HCT116 (cell line): ENCODE measurements around the gene GALNT17. TPM values are rescaled to one million over a fixed set of nuclear protein-coding genes. Genes with fewer than 3 reads are reported as not detected.

Experiments
- ATAC-seq: fragments of 200-7000 bp; cut with Tn5 transposase; 2 replicates; pipeline ENCODE4 v1.9.1; 2020; ENCODE audit warnings: mild to moderate bottlenecking, moderate library complexity
- BruUV-seq: library from RNA; stranded (reverse); fragments of 400-500 nt; replicated peaks from 2 replicates; lab custom pipeline; 2021; lab: Mats Ljungman, UMichigan
- CTCF ChIA-PET: fragments of 300-600 bp; sonication (Branson Sonifier 250); formaldehyde crosslinking; loops from one replicate; lab custom pipeline; 2021; ENCODE audit warnings: antibody characterized with exemption; lab: Charles Lee
- POLR2A ChIA-PET: fragments of 300-600, 350-600 bp; sonication (Branson Sonifier 250); formaldehyde crosslinking; loops from one replicate; lab custom pipeline; 2021; ENCODE audit warnings: antibody characterized with exemption; lab: Charles Lee
- RAD21 ChIA-PET, 2 experiments: fragments of 300-600 bp; sonication (Branson Sonifier 250); formaldehyde crosslinking; loops; one replicate each; lab custom pipeline; 2023; ENCODE audit warnings: low total read pairs in 2 of 2; ENCODE audit not compliant: uncharacterized antibody in 2 of 2, unreplicated experiment in 2 of 2, low non-redundant PET in 1 of 2; lab: Charles Lee
- DNase-seq: peaks from one replicate; pipeline ENCODE4 v3.0.0-alpha.2; 2010; ENCODE audit warnings: low read depth, low spot score
- H2AFZ ChIP-seq: fragments of 200-600 bp; shearing (Covaris generic), sonication (generic); 2 replicates; pipeline ENCODE4 v1.6.1; 2017; ENCODE audit warnings: low read depth, mixed run types, mixed read lengths, antibody characterized with exemption, low read length; ENCODE audit not compliant: poor library complexity, severe bottlenecking
- H3K27ac ChIP-seq: 2 replicates; pipeline ENCODE4 v1.5.1; 2012; ENCODE audit warnings: low read depth, low read length
- H3K27me3 ChIP-seq: fragments of 200-600 bp; sonication (generic); 2 replicates; pipeline ENCODE4 v1.6.1; 2016; ENCODE audit warnings: mixed run types, low read length, mixed read lengths; ENCODE audit not compliant: insufficient read depth
- H3K36me3 ChIP-seq, 2 experiments: fragments of 200-500 bp in 1 of 2; fragments of 200-600 bp in 1 of 2; sonication (Bioruptor generic) in 1 of 2; sonication (generic) in 1 of 2; 2 replicates each; pipeline versions ENCODE4 v1.5.1 to v1.6.1; 2014 to 2016; ENCODE audit warnings: low read length in 2 of 2, inconsistent platforms in 1 of 2, mixed read lengths in 1 of 2, mixed run types in 1 of 2; ENCODE audit not compliant: insufficient read depth in 2 of 2, control insufficient read depth in 1 of 2
- H3K4me1 ChIP-seq, 2 experiments: fragments of 200-600 bp in 1 of 2; sonication (generic) in 1 of 2; 2 replicates each; pipeline versions ENCODE4 v1.5.1 to v1.6.1; 2012 to 2017; ENCODE audit warnings: low read length in 2 of 2, inconsistent platforms in 1 of 2, mild to moderate bottlenecking in 1 of 2, mixed read lengths in 1 of 2, mixed run types in 1 of 2, moderate library complexity in 1 of 2; ENCODE audit not compliant: insufficient read depth in 2 of 2, control insufficient read depth in 1 of 2
- H3K4me2 ChIP-seq: fragments of 200-600 bp; sonication (generic); 2 replicates; pipeline ENCODE4 v1.6.1; 2017; ENCODE audit warnings: mixed run types, low read length, mixed read lengths
- H3K4me3 ChIP-seq, 2 experiments: fragments of 200-600 bp in 1 of 2; sonication (generic) in 1 of 2; replicated peaks in 1 of 2; 2 replicates each; pipeline ENCODE4 v1.5.1; 2011 to 2016; ENCODE audit warnings: low read length in 2 of 2, control low read depth in 1 of 2, low read depth in 1 of 2, mild to moderate bottlenecking in 1 of 2, mixed read lengths in 1 of 2, mixed run types in 1 of 2
- H3K79me2 ChIP-seq: fragments of 200-600 bp; sonication (generic); 2 replicates; pipeline ENCODE4 v1.6.1; 2017; ENCODE audit warnings: mild to moderate bottlenecking, mixed run types, low read length, moderate library complexity, mixed read lengths; ENCODE audit not compliant: insufficient read depth
- H3K9ac ChIP-seq: fragments of 200-600 bp; sonication (generic); 2 replicates; pipeline ENCODE4 v1.6.1; 2016; ENCODE audit warnings: low read length, mixed read lengths
- H3K9me2 ChIP-seq: fragments of 200-600 bp; sonication (generic), shearing (Covaris generic); 2 replicates; pipeline ENCODE4 v1.6.1; 2017; ENCODE audit warnings: mixed run types, mild to moderate bottlenecking, moderate library complexity; ENCODE audit not compliant: insufficient read depth
- H3K9me3 ChIP-seq, 2 experiments: fragments of 200-500 bp in 1 of 2; fragments of 200-600 bp in 1 of 2; sonication (Bioruptor generic) in 1 of 2; sonication (generic) in 1 of 2; 2 replicates each; pipeline ENCODE4 v1.6.1; 2014 to 2017; ENCODE audit warnings: low read length in 2 of 2, mixed read lengths in 2 of 2, inconsistent platforms in 1 of 2, low read depth in 1 of 2, mild to moderate bottlenecking in 1 of 2, mixed run types in 1 of 2, moderate library complexity in 1 of 2; ENCODE audit not compliant: control insufficient read depth in 1 of 2, insufficient read depth in 1 of 2
- H4K20me1 ChIP-seq: fragments of 200-600 bp; sonication (generic), shearing (Covaris generic); 2 replicates; pipeline ENCODE4 v1.6.1; 2017; ENCODE audit warnings: mixed run types, mild to moderate bottlenecking, moderate library complexity; ENCODE audit not compliant: insufficient read depth
- ATF3 ChIP-seq: IDR thresholded peaks from 2 replicates; pipeline ENCODE4 v1.6.1; 2012
- CBX3 ChIP-seq: IDR thresholded peaks from 2 replicates; pipeline ENCODE4 v1.6.1; 2012; ENCODE audit warnings: low read depth
- CEBPB ChIP-seq: IDR thresholded peaks from 2 replicates; pipeline ENCODE4 v1.6.1; 2012; ENCODE audit warnings: low read depth
- CTCF ChIP-seq, 3 experiments: fragments of 200-600 bp in 1 of 3; sonication (generic) in 1 of 3; IDR thresholded peaks in 2 of 3; conservative IDR thresholded peaks in 1 of 3; 2 replicates each; pipeline ENCODE4 v1.5.1; 2012 to 2017; ENCODE audit warnings: low read depth in 2 of 3, low read length in 2 of 3, antibody characterized with exemption in 1 of 3, borderline replicate concordance in 1 of 3, control low read depth in 1 of 3, mild to moderate bottlenecking in 1 of 3, mixed read lengths in 1 of 3, mixed run types in 1 of 3, moderate library complexity in 1 of 3; ENCODE audit not compliant: insufficient read depth in 1 of 3
- EGR1 ChIP-seq: IDR thresholded peaks from 2 replicates; pipeline ENCODE4 v1.6.1; 2012; ENCODE audit warnings: low read depth
- EZH2 ChIP-seq: fragments of 200-600 bp; sonication (generic); IDR thresholded peaks from 2 replicates; pipeline ENCODE4 v1.6.1; 2017; ENCODE audit warnings: antibody characterized with exemption, mixed run types
- EZH2phosphoT487 ChIP-seq: fragments of 200-600 bp; IDR thresholded peaks from 2 replicates; pipeline ENCODE4 v1.6.1; 2018; ENCODE audit warnings: antibody characterized with exemption, borderline replicate concordance
- FOSL1 ChIP-seq: IDR thresholded peaks from 2 replicates; pipeline ENCODE4 v1.6.1; 2012; ENCODE audit warnings: low read depth
- JUND ChIP-seq: IDR thresholded peaks from 2 replicates; pipeline ENCODE4 v1.6.1; 2012
- POLR2A ChIP-seq: IDR thresholded peaks from 2 replicates; pipeline ENCODE4 v1.7.0; 2011; ENCODE audit warnings: borderline replicate concordance; ENCODE audit not compliant: insufficient read depth, insufficient read length; ENCODE audit errors: extremely low read depth
- POLR2AphosphoS5 ChIP-seq: IDR thresholded peaks from 2 replicates; pipeline ENCODE4 v1.6.1; 2011; ENCODE audit warnings: mild to moderate bottlenecking, low read depth, low read length, moderate library complexity
- RAD21 ChIP-seq: IDR thresholded peaks from 2 replicates; pipeline ENCODE4 v1.6.1; 2012; ENCODE audit warnings: low read depth, mild to moderate bottlenecking
- SIN3A ChIP-seq: IDR thresholded peaks from 2 replicates; pipeline ENCODE4 v1.6.1; 2012; ENCODE audit warnings: low read depth
- SP1 ChIP-seq: IDR thresholded peaks from 2 replicates; pipeline ENCODE4 v1.6.1; 2012; ENCODE audit warnings: low read depth
- SRF ChIP-seq: IDR thresholded peaks from 2 replicates; pipeline ENCODE4 v1.6.1; 2012; ENCODE audit warnings: low read depth
- TCF7L2 ChIP-seq: IDR thresholded peaks from 2 replicates; pipeline ENCODE4 v1.7.0; 2011; ENCODE audit warnings: borderline replicate concordance, inconsistent platforms; ENCODE audit not compliant: insufficient read depth, insufficient read length; ENCODE audit errors: extremely low read depth
- YY1 ChIP-seq: IDR thresholded peaks from 2 replicates; pipeline ENCODE4 v1.6.1; 2011; ENCODE audit warnings: low read length, low read depth, moderate library complexity, mild to moderate bottlenecking; ENCODE audit not compliant: insufficient replicate concordance; ENCODE audit errors: extremely low read depth
- ZFX ChIP-seq: fragments of 450-650 bp; IDR thresholded peaks from 2 replicates; pipeline ENCODE4 v1.6.1; 2017
- ZNF274 ChIP-seq: fragments of 200-500 bp; sonication (Bioruptor generic); IDR thresholded peaks from 2 replicates; pipeline ENCODE4 v1.6.1; 2014; ENCODE audit warnings: mild to moderate bottlenecking, low read depth, low read length, inconsistent platforms
- intact Hi-C: fragments of 100-400 bp; cut with micrococcal nuclease; formaldehyde crosslinking; loops from 2 replicates; pipeline ENCODE4 v1.10.0; 2022
- total RNA-seq: library from RNA; stranded (reverse); gene quantifications from one replicate; pipeline ENCODE4 v1.2.1, GENCODE V29; 2021; ENCODE audit not compliant: unreplicated experiment
- TF ChIP-seq, protein P1 (sequence below): IDR thresholded peaks from 2 replicates; pipeline ENCODE4 v1.6.1; 2011; ENCODE audit warnings: mild to moderate bottlenecking, low read length, moderate library complexity; ENCODE audit not compliant: insufficient replicate concordance; ENCODE audit errors: extremely low read depth

GALNT17 gene
- total RNA-seq, 1 experiment from 2014 or later, result not detected

- TF ChIP-seq CBX3 (no peak), RAD21 (no peak), JUND (no peak), SRF (no peak), FOSL1 (no peak), ATF3 (no peak), ZFX (no peak), SP1 (no peak), EZH2phosphoT487 (no peak)
Observed at GRCh38 chr7:71723859-71724258, 591.9 kb downstream of the GALNT17 start (continued).

- BruUV-seq, result no TSS peak
- H3K9me3 ChIP-seq, result peaks cover 0 to 8% of the 10 kb centered on the region in 2 experiments; a peak in 1 of 4 replicates
Observed at GRCh38 chr7:71727347-71727746, 595.4 kb downstream of the GALNT17 start.

More at GRCh38 chr7:71727347-71727746, 595.4 kb downstream of the GALNT17 start:
- no peak overlapping the region for H3K27ac ChIP-seq
- H3K27me3 ChIP-seq, result no peaks in the 10 kb centered on the region
- ChIA-PET RAD21 (no interaction called here), POLR2A (no interaction called here), CTCF (no interaction called here)
- H3K4me1 ChIP-seq, result no peaks in the 10 kb centered on the region
- no peak overlapping the region for H3K9ac ChIP-seq
- H3K4me3 ChIP-seq, result no peak overlapping the region
- no peak overlapping the region for H2AFZ ChIP-seq
- TF ChIP-seq CBX3, result no peak
- TF ChIP-seq ZNF274, result no peak
- no peak for TF ChIP-seq CEBPB
- TF ChIP-seq SIN3A, result no peak
- TF ChIP-seq POLR2A, result no peak
- TF ChIP-seq CTCF (IDR thresholded peaks at IDR 0.05 in 2 of 3, conservative IDR thresholded peaks at IDR 0.05 in 1 of 3; ENCODE audit: borderline replicate concordance in 1 of 3, insufficient read depth in 1 of 3, low read depth in 2 of 3, low read length in 2 of 3), result no peak
- TF ChIP-seq EZH2, result no peak
- no peak for TF ChIP-seq SRF
- no peak for TF ChIP-seq POLR2AphosphoS5
- no peak for TF ChIP-seq RAD21
- TF ChIP-seq FOSL1, result no peak
- no peak for TF ChIP-seq SP1
- TF ChIP-seq EZH2phosphoT487, result no peak
- no peak for TF ChIP-seq ZFX
- TF ChIP-seq EGR1, result no peak
- TF ChIP-seq YY1, result no peak
- no peak for TF ChIP-seq TCF7L2
- TF ChIP-seq, protein P1, sequence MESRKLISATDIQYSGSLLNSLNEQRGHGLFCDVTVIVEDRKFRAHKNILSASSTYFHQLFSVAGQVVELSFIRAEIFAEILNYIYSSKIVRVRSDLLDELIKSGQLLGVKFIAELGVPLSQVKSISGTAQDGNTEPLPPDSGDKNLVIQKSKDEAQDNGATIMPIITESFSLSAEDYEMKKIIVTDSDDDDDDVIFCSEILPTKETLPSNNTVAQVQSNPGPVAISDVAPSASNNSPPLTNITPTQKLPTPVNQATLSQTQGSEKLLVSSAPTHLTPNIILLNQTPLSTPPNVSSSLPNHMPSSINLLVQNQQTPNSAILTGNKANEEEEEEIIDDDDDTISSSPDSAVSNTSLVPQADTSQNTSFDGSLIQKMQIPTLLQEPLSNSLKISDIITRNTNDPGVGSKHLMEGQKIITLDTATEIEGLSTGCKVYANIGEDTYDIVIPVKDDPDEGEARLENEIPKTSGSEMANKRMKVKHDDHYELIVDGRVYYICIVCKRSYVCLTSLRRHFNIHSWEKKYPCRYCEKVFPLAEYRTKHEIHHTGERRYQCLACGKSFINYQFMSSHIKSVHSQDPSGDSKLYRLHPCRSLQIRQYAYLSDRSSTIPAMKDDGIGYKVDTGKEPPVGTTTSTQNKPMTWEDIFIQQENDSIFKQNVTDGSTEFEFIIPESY, result no peak
- no peaks in the 10 kb centered on the region for H3K79me2 ChIP-seq
- H4K20me1 ChIP-seq, result no peaks in the 10 kb centered on the region
- H3K9me2 ChIP-seq, result no peaks in the 10 kb centered on the region
- no peaks in the 10 kb centered on the region for H3K36me3 ChIP-seq
- H3K4me2 ChIP-seq, result no peak overlapping the region
- DNase-seq (no peak), ATAC-seq (no peak)
- intact Hi-C loops, result no loop called here
